ENCODE measurements around the gene KCNMB3.
"Not testable (repeated sequence)": the region's sequence is repeated elsewhere in the genome, so short reads cannot be mapped to it uniquely, and the experiment has no call there.

KCNMB3 gene

DNA sequence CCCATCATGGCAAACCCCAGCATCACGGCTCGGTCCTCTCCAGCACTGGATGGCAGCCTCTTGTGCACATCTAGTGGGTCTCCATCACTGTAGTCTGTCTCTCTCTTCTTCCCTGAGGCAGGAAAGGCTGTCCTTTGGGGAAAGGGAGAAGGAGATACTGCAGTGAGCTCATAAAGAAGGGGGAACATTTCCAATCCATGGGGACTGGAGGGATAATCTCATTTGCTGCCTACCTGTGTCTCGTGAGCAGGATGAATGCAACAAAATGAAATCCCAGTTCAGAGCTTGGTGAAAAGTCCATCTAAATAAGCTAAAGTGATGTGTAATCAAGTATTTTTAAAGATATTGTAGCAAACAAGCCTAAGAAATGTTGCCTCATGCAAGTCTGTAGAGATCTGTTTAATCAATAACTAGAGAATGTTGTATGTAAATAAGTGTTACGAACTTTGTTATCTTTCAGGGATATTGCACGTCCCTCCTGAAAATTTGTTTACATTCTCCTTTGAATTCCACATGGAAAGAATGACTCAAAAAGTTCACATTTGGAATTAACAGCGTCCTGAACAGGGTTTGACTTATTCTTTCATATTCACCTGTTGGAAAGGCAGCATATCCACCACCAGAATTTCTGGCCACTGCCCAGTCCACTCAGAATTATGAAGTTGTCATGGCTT lies at the start of gene KCNMB3:
KCNMB3 (minus strand) TSS at position 312 of the 674 bp plus-strand sequence; CDS start at position 188, 124 bp downstream.
- DNase-seq (ENCODE audit: low read depth in 2 of 2), result no peak

DNA sequence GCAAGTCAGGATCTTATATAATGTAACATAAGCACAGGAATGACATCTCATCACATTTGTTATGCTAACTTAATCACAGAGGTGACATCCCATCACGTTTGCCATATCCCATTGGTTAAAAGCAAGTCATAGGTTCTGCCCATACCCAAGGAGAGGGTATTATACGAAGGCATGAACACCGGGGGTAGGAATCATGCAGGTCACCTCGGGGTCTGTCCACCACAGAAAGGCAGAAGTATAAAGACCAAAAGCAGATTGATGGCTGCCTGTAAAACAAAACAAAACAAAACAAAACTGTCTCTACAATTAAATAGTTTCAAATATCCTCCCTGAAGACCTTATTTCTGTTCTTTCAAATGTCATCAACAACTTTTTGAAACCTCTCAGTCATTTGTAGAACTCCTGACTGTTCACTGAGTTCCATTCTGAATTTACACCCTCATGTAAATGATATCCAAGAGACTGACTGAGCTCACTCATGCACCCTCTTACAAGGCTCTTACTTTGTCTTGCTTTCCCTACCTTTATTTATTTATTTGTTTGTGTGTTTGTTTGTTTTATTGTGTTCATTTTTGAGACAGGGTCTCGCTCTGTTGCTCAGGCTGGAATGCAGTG lies 49.2 kb upstream of the KCNMB3 start:
- no peak for DNase-seq (ENCODE audit: low read depth in 2 of 2)

DNA sequence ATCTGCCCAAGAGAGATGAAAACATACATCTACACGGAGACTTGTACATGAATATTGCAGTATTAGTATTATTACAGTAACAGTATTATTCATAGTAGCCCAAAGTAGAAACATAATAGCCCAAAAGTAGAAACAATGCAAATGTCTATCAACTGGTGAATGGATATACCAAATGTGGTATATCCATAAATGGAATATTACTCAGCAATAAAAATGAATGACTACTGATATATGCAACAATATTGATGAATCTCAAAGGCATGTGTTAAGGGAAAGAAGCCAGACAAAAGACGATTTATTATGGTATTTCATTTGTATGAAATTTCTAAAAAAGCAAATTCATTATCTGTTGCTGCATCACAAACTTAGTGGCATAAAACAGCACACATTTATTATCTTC lies 48.4 kb upstream of the KCNMB3 start:
- no peak for DNase-seq (ENCODE audit: low read depth in 2 of 2)

GRCh38 chr3:179297971-179298725 lies 47.2 kb upstream of the KCNMB3 start:
- no peak for DNase-seq (ENCODE audit: low read depth in 2 of 2)

GRCh38 chr3:179292450-179292849 lies 41.5 kb upstream of the KCNMB3 start:
- no peak for DNase-seq (ENCODE audit: low read depth in 2 of 2)

GRCh38 chr3:179289295-179289694 lies 38.4 kb upstream of the KCNMB3 start:
- DNase-seq (ENCODE audit: low read depth in 2 of 2), result no peak

GRCh38 chr3:179288845-179289244 lies 37.9 kb upstream of the KCNMB3 start:
- DNase-seq (ENCODE audit: low read depth in 2 of 2), result no peak

DNA sequence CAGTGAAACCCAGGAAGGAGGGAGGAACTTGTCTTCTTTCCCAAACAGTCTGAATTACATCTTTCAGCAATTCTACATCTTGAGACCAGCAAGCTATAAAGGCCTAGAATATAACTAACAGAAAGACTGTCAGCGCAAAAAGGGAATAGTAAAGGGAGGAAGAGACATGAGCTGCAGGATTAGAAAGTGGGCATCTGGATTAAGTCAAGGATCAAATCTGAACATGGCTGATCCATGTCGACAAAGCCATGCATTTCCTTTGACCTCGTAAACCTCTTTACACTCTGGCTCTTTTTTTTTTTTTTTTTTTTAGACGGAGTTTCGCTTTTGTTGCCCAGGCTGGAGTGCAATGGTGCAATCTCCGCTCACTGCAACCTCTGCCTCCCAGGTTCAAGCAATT lies 35.4 kb upstream of the KCNMB3 start:
- DNase-seq (ENCODE audit: low read depth in 2 of 2), result no peak

DNA sequence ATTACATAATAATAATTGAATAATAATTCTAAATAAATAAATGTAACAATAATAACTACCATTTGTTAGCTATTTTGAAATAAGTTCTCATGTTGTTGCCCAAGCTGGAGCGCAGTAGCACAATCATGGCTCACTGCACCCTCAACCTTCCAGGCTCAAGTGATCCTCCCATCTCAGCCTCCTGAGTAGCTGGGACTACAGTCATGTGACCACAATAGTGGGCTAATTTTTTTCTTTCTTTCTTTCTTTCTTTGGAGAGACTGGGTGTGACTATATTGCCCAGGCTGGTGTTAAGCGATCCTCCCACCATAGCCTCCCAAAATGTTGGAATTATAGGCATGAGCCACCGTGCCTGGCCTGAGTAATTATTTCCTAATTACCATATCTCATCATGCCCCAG lies 30.9 kb upstream of the KCNMB3 start:
- no peak for DNase-seq (ENCODE audit: low read depth in 2 of 2)

DNA sequence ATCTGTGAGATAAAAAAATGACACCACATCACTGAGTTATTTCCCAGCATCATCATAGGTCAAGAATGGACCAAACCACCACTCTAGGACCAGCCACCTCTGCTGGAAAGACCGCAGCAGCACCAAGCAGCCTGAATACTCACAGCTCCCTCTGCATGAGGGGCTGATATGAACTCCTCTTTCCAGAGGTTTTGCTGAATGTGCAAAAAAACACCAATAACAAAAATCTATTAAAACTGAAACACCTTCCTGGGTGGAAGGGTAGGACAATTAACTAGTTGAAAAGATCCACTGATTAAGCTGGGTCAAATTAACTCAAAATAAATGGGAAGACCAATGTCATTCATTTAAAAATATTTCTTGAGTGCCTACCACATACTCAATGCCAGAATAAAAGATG lies 28.9 kb upstream of the KCNMB3 start:
- DNase-seq (ENCODE audit: low read depth in 2 of 2), result no peak

GRCh38 chr3:179278932-179279693 lies 28.2 kb upstream of the KCNMB3 start:
- DNase-seq (ENCODE audit: low read depth in 2 of 2), result no peak

- DNase-seq (ENCODE audit: low read depth in 2 of 2), result no peak
Observed at GRCh38 chr3:179278151-179278550, 27.2 kb upstream of the KCNMB3 start.

GRCh38 chr3:179276743-179277142 lies 25.8 kb upstream of the KCNMB3 start:
- DNase-seq (ENCODE audit: low read depth in 2 of 2), result no peak

GRCh38 chr3:179276001-179276400 lies 25.1 kb upstream of the KCNMB3 start:
- no peak for DNase-seq (ENCODE audit: low read depth in 2 of 2)

- not testable (repeated sequence) for DNase-seq (ENCODE audit: low read depth in 2 of 2)
Observed at GRCh38 chr3:179274434-179274833, 23.5 kb upstream of the KCNMB3 start.

DNA sequence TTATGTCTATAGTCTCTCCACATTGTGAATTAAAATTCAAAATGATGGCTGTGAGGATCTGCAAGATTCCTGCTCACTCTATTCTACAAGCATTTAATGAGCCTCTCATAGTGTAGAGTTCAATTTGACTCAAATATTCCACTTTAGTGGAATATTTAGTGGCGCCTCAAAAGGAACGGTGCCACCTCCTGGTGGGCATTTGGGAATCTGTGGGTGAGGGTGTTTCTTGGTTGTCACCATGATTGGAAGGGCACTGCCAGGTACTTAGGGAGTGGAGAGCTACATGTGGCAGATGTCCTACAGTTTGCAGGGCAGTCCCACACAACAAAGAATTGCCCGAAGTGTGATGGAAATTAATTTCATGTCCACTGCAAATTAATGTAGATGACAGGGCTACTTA lies 21.5 kb upstream of the KCNMB3 start:
- DNase-seq (ENCODE audit: low read depth in 2 of 2), result no peak

DNA sequence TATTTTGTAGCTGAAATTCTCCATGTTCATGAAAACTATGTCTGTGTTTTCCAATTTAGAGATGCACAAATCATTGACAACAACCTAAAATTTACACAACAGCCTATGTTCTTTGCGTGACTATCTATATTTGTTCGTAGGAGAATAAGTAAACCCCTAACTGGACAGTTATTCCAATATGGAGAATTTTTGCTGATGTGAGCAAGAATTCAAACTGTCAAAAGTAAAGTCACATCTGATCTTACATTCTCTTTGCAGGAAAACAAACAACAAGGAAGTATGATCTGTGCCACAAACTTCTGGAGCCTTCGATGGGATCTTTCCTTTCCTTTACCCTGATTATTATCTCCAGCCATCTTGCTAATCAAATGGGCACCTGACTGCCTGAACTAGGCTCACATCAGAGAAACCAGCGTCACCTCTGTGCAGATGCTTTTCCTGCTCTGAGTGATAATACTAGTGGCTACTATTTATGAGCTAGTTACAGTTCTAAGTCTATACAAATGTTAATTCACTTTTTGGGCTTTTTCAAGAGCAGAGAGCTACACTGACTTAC lies 18.3 kb upstream of the KCNMB3 start:
- no peak for DNase-seq (ENCODE audit: low read depth in 2 of 2)

DNA sequence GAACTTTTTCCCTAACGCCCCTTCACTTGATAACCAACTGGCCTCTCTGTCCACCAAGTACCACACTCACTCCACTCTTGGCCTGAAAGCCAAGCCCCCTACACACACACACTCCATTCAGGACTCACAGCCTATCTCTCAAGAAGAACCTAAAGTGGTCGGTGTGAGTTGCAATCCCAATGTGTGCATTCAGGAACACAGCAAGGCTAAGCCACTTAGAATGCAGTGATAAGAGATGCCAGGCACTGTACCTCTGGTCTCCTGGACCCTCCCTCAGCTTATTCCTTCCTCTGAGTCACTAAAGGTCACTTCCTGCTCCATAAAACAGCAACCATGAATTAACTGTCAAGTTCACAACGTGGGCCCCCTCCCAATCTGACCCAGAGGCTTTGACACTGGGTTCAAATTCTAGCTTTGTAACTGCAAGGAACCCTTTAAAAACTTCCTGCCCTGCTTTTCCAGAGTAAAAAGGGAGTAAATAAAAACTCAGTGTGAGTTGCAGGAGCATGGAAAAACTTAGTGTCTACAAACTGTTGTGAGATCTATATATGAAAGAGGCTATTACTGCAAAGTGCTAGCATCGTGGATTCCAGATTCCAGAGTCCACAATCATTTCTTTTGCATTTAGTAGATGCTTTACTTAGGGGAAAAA lies 17.6 kb upstream of the KCNMB3 start:
- DNase-seq (ENCODE audit: low read depth in 2 of 2), result no peak

DNA sequence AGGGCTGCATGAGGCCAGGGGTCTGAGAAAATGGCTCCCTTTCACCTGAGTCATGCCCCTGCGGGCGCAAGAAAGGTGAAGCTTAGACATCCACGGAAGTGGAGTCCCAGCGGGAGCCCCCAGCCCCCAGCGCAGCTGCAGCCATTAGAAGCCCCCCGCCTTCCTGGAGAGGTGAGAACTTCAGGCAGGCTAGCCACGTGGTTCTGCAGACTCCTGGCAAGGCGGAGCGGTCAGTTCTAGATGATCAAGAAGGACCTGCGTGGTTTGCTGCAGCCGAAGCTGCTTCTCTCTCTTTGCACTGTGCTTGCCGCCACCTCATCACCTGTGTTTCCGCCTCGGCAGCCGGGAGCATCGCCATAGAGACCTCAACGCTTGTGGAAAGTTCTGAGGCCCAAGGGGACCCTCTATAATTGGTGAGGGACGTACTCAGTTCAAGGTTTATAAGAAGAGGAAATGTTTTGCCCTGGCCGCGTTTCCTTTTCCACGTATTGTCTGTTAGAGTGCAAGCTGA lies 15.8 kb upstream of the KCNMB3 start:
- no peak for DNase-seq (ENCODE audit: low read depth in 2 of 2)

- DNase-seq (ENCODE audit: low read depth in 2 of 2), result no peak
Observed at GRCh38 chr3:179265875-179266274, 15.0 kb upstream of the KCNMB3 start.

DNA sequence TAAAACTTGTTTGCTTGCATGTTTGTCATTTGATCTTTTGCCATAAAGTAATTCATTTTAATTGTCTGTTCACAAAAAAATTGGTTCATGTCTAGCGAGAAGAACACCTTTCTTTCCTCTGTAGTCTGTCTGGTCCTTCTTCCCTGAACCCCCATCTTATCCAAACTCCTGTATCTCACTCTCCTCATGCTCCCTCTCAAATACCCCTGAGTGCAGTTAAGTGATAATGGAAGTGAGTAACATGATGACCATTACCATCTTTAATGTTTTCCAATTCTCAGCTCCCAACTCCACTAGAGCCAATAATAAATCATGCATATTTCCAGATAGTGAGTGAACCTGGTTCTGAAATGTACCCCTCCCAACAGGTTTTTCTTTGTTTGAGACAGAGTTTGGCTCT lies 14.2 kb upstream of the KCNMB3 start:
- DNase-seq (ENCODE audit: low read depth in 2 of 2), result no peak

Data from stimulated activated CD8-positive, alpha-beta memory T cell treated with anti-CD3 and anti-CD28 coated beads, Interleukin-2, amount 100 ng/mL, for 48 hours (primary cell).